Thymus (tissue), 14 donors: ENCODE results near the gene YIPF3. TPM values are rescaled to one million over a fixed set of nuclear protein-coding genes. Genes with fewer than 3 reads are reported as not detected.
"Not testable (repeated sequence)": the region's sequence is repeated elsewhere in the genome, so short reads cannot be mapped to it uniquely, and the experiment has no call there.

Source experiments
- DNase-seq, 9 donors: peaks; one replicate each; pipeline ENCODE4 v3.0.0-alpha.2; 2013; ENCODE audit warnings: low spot score in 9 of 9, low read depth in 6 of 9, missing footprints in 1 of 9
- H3K27ac ChIP-seq, 2 donors: one replicate each; pipeline ENCODE4 v1.5.1; 2013; ENCODE audit warnings: control low read depth in 1 of 2, low read depth in 1 of 2, low read length in 1 of 2, mild to moderate bottlenecking in 1 of 2, moderate library complexity in 1 of 2
- H3K27me3 ChIP-seq, 2 donors: one replicate each; pipeline ENCODE4 v1.5.1; 2013; ENCODE audit warnings: low read length in 1 of 2; ENCODE audit not compliant: control insufficient read depth in 2 of 2, insufficient read depth in 1 of 2
- H3K36me3 ChIP-seq, 2 donors: one replicate each; pipeline ENCODE4 v1.5.1; 2013; ENCODE audit warnings: low read length in 1 of 2, mild to moderate bottlenecking in 1 of 2, moderate library complexity in 1 of 2; ENCODE audit not compliant: control insufficient read depth in 2 of 2, insufficient read depth in 2 of 2
- H3K4me1 ChIP-seq, 2 donors: one replicate each; pipeline ENCODE4 v1.5.1; 2013; ENCODE audit warnings: low read length in 2 of 2; ENCODE audit not compliant: control insufficient read depth in 2 of 2, insufficient read depth in 2 of 2
- H3K4me3 ChIP-seq, 2 donors: one replicate each; pipeline ENCODE4 v1.5.1; 2013; ENCODE audit warnings: low read length in 2 of 2, control low read depth in 1 of 2, mild to moderate bottlenecking in 1 of 2
- H3K9me3 ChIP-seq, 2 donors: one replicate each; pipeline ENCODE4 v1.5.1; 2013; ENCODE audit warnings: low read length in 1 of 2, mild to moderate bottlenecking in 1 of 2; ENCODE audit not compliant: control insufficient read depth in 2 of 2, insufficient read depth in 1 of 2
- WGBS: extraction: QIAGEN DNeasy Blood & Tissue Kit; methylation state at CpG from one replicate; pipeline ENCODE4 v1.1.7; 2013; 5-methylcytosine and 5-hydroxymethylcytosine counted together
- long read RNA-seq, 10 donors: transcript quantifications; one replicate each; lab custom pipeline, GENCODE V29; 2026
- polyA plus RNA-seq: library from polyadenylated mRNA; stranded (reverse); fragments of 200-250 nt; gene quantifications from one replicate; pipeline ENCODE4 v1.2.3, GENCODE V29; 2013
- total RNA-seq: library from RNA; stranded (reverse); fragments of 120-200 nt; gene quantifications from one replicate; pipeline ENCODE4 v1.2.4, GENCODE V29; 2013
- donor health status: healthy.

Gene YIPF3
- total RNA-seq (47.1 TPM), polyA plus RNA-seq (62.0 TPM)
- long read RNA-seq, donor 1, partial matches to known transcripts = 0 of 3 reads
- long read RNA-seq, donor 1, other reads (novel, unspliced or antisense) = 0 of 3 reads
- long read RNA-seq, donor 2 = 0 reads
- long read RNA-seq, donor 3, transcript YIPF3-202 (9 exons, 1,576 nt) = major isoform, 23 of 48 reads
- long read RNA-seq, donor 3, transcript YIPF3-211 (3 exons, 652 nt) = minor isoform, 5 of 48 reads
- long read RNA-seq, donor 3, partial matches to known transcripts = 16 of 48 reads
- long read RNA-seq, donor 3, other reads (novel, unspliced or antisense) = 0 of 48 reads
- long read RNA-seq, donor 4, transcript YIPF3-202 (9 exons, 1,576 nt) = major isoform, 16 of 23 reads
- long read RNA-seq, donor 4, partial matches to known transcripts = 5 of 23 reads
- long read RNA-seq, donor 4, other reads (novel, unspliced or antisense) = 0 of 23 reads
- long read RNA-seq, donor 5, transcript YIPF3-202 (9 exons, 1,576 nt) = major isoform, 44 of 108 reads
- long read RNA-seq, donor 5, transcript YIPF3-211 (3 exons, 652 nt) = minor isoform, 7 of 108 reads
- long read RNA-seq, donor 5, partial matches to known transcripts = 53 of 108 reads
- long read RNA-seq, donor 5, other reads (novel, unspliced or antisense) = 0 of 108 reads
- long read RNA-seq, donor 6, transcript YIPF3-202 (9 exons, 1,576 nt) = major isoform, 12 of 16 reads
- long read RNA-seq, donor 6, partial matches to known transcripts = 0 of 16 reads
- long read RNA-seq, donor 6, other reads (novel, unspliced or antisense) = 0 of 16 reads
- long read RNA-seq, donor 7, transcript YIPF3-202 (9 exons, 1,576 nt) = major isoform, 17 of 26 reads
- long read RNA-seq, donor 7, transcript YIPF3-211 (3 exons, 652 nt) = minor isoform, 6 of 26 reads
- long read RNA-seq, donor 7, partial matches to known transcripts = 0 of 26 reads
- long read RNA-seq, donor 7, other reads (novel, unspliced or antisense) = 0 of 26 reads
- long read RNA-seq, donor 8, transcript YIPF3-202 (9 exons, 1,576 nt) = major isoform, 8 of 13 reads
- long read RNA-seq, donor 8, partial matches to known transcripts = 5 of 13 reads
- long read RNA-seq, donor 8, other reads (novel, unspliced or antisense) = 0 of 13 reads
- long read RNA-seq, donor 9, transcript YIPF3-202 (9 exons, 1,576 nt) = major isoform, 11 of 27 reads
- long read RNA-seq, donor 9, partial matches to known transcripts = 5 of 27 reads
- long read RNA-seq, donor 9, other reads (novel, unspliced or antisense) = 7 of 27 reads
- long read RNA-seq, donor 10, transcript YIPF3-202 (9 exons, 1,576 nt) = major isoform, 16 of 20 reads
- long read RNA-seq, donor 10, partial matches to known transcripts = 0 of 20 reads
- long read RNA-seq, donor 10, other reads (novel, unspliced or antisense) = 0 of 20 reads

- Histone ChIP-seq H3K27me3 (no peaks in the 10 kb centered on the region), H3K4me1 (peaks cover 15 to 16% of the 10 kb centered on the region in 2 donors), H3K4me3 (peak within 1 kb of the TSS; percentile 94), H3K36me3 (peaks cover 50 to 66% of the 10 kb centered on the region in 2 donors), H3K27ac (peak within 1 kb of the TSS; percentile 70 to 86), H3K9me3 (peaks cover 0 to 3% of the 10 kb centered on the region in 2 donors)
- DNase-seq = peak; percentile 92 to 99 (median 96)
- WGBS = under 1% methylated on average over 57 of the region's 57 CpGs
Measured at GRCh38 chr6:43516697-43517504, at the start of gene YIPF3, which contains the start of gene POLR1C. YIPF3 (minus strand) TSS chr6:43516926; CDS start chr6:43516807, 119 bp downstream. POLR1C (plus strand) TSS chr6:43517089; CDS start chr6:43517110, 21 bp downstream.

- peaks cover 12 to 85% of the 10 kb centered on the region in 2 donors for H3K36me3 ChIP-seq
- no peak overlapping the region for H3K27ac ChIP-seq
- no peak overlapping the region for H3K4me3 ChIP-seq
- H3K27me3 ChIP-seq = no peaks in the 10 kb centered on the region
- no peaks in the 10 kb centered on the region for H3K9me3 ChIP-seq
- H3K4me1 ChIP-seq = no peaks in the 10 kb centered on the region
- no peak for DNase-seq
Measured at GRCh38 chr6:43559328-43559727, 42.6 kb upstream of the YIPF3 start.

- peaks cover 7 to 83% of the 10 kb centered on the region in 2 donors for H3K36me3 ChIP-seq
- not testable (repeated sequence) for H3K4me3 ChIP-seq, DNase-seq, H3K27me3 ChIP-seq, H3K4me1 ChIP-seq, H3K9me3 ChIP-seq, H3K27ac ChIP-seq
- WGBS = 95% methylated on average over 7 of the region's 7 CpGs
Measured at GRCh38 chr6:43557620-43558019, 40.9 kb upstream of the YIPF3 start.

GRCh38 chr6:43547222-43547621 is 30.5 kb upstream of the YIPF3 start:
- WGBS = 93% methylated on average over 3 of the region's 3 CpGs
- Histone ChIP-seq H3K9me3 (no peaks in the 10 kb centered on the region), H3K4me3 (no peak overlapping the region), H3K27ac (no peak overlapping the region), H3K36me3 (peaks cover 35 to 92% of the 10 kb centered on the region in 2 donors), H3K4me1 (no peaks in the 10 kb centered on the region), H3K27me3 (no peaks in the 10 kb centered on the region)
- DNase-seq = no peak

GRCh38 chr6:43544461-43544860 is 27.7 kb upstream of the YIPF3 start:
- no peaks in the 10 kb centered on the region for H3K27me3 ChIP-seq
- H3K4me1 ChIP-seq = no peaks in the 10 kb centered on the region
- peaks cover 28 to 85% of the 10 kb centered on the region in 2 donors for H3K36me3 ChIP-seq
- DNase-seq = no peak
- no peak overlapping the region for H3K27ac ChIP-seq
- WGBS = 95% methylated on average over 4 of the region's 4 CpGs
- H3K9me3 ChIP-seq = no peaks in the 10 kb centered on the region
- no peak overlapping the region for H3K4me3 ChIP-seq

- Histone ChIP-seq H3K4me1 (no peaks in the 10 kb centered on the region), H3K36me3 (peaks cover 13 to 68% of the 10 kb centered on the region in 2 donors), H3K4me3 (no peak overlapping the region), H3K27me3 (no peaks in the 10 kb centered on the region), H3K9me3 (no peaks in the 10 kb centered on the region), H3K27ac (no peak overlapping the region)
- WGBS = 96% methylated on average over 8 of the region's 8 CpGs
- DNase-seq = no peak
Measured at GRCh38 chr6:43541774-43542471, 25.2 kb upstream of the YIPF3 start.

- no peaks in the 10 kb centered on the region for H3K4me1 ChIP-seq
- 98% methylated on average over 5 of the region's 5 CpGs for WGBS
- no peaks in the 10 kb centered on the region for H3K27me3 ChIP-seq
- DNase-seq = no peak
- H3K27ac ChIP-seq = no peak overlapping the region
- peaks cover 13 to 54% of the 10 kb centered on the region in 2 donors for H3K36me3 ChIP-seq
- no peak overlapping the region for H3K4me3 ChIP-seq
- H3K9me3 ChIP-seq = no peaks in the 10 kb centered on the region
Measured at GRCh38 chr6:43540507-43540906, 23.8 kb upstream of the YIPF3 start.
